Measurements from ENCODE around the gene CR1L. TPM values are rescaled to one million over a fixed set of nuclear protein-coding genes. Genes with fewer than 3 reads are reported as not detected.
A peak's percentile ranks its signal among the peaks of the same experiment; 100 is the strongest.

The CR1L gene
- total and polyA plus RNA-seq, 4 donors = 0.50 to 2.0 (median 1.3) TPM

GRCh38 chr1:207644166-207644851 lies 624 bp upstream of the CR1L start:
- 7% methylated on average over 6 of the region's 9 CpGs for WGBS (ENCODE audit: insufficient coverage)
- H3K4me3 ChIP-seq (ENCODE audit: low read depth, low read length) = no peak overlapping the region
- DNase-seq (ENCODE audit: low read depth in 4 of 6, low spot score in 6 of 6) = no peak
- H3K4me1 ChIP-seq (ENCODE audit: control insufficient read depth, insufficient read depth, low read length) = peaks cover 10% of the 10 kb centered on the region
- peaks cover 14% of the 10 kb centered on the region for H3K27me3 ChIP-seq (ENCODE audit: control insufficient read depth, insufficient read depth, low read length)
- H3K9me3 ChIP-seq (ENCODE audit: control insufficient read depth, insufficient read depth, low read length) = no peaks in the 10 kb centered on the region
- H3K27ac ChIP-seq (ENCODE audit: low read depth, low read length) = no peak overlapping the region
- no peaks in the 10 kb centered on the region for H3K36me3 ChIP-seq (ENCODE audit: control insufficient read depth, insufficient read depth, low read length)

- peaks cover 14% of the 10 kb centered on the region for H3K27me3 ChIP-seq (ENCODE audit: control insufficient read depth, insufficient read depth, low read length)
- no peak overlapping the region for H3K27ac ChIP-seq (ENCODE audit: low read depth, low read length)
- peaks cover 10% of the 10 kb centered on the region for H3K4me1 ChIP-seq (ENCODE audit: control insufficient read depth, insufficient read depth, low read length)
- no peaks in the 10 kb centered on the region for H3K36me3 ChIP-seq (ENCODE audit: control insufficient read depth, insufficient read depth, low read length)
- H3K4me3 ChIP-seq (ENCODE audit: low read depth, low read length) = peak overlapping the region; percentile 55
- WGBS (ENCODE audit: insufficient coverage) = 49% methylated on average over 13 of the region's 17 CpGs
- H3K9me3 ChIP-seq (ENCODE audit: control insufficient read depth, insufficient read depth, low read length) = no peaks in the 10 kb centered on the region
- no peak for DNase-seq (ENCODE audit: low read depth in 4 of 6, low spot score in 6 of 6)
These were observed 725 bp downstream of the CR1L start for GRCh38 chr1:207645635-207646081.

DNA sequence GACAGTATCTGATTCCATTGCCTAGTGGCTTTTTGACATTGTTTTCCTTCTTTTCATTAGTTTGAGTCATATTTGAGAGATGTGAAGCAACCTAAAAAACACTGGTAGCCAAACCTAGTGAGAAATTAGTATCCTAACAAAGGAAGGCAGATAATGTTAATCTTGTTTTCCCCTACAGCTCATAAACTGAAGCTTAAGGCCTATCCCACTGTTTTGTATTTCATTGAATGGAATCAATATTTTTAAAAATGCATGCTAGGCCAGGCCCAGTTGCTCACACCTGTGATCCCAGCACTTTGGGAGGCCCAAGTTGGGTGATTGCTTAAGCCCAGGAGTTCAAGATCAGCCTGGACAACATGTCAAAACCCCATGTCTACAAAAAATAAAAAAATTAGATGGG lies 1.2 kb downstream of the CR1L start:
- H3K9me3 ChIP-seq (ENCODE audit: control insufficient read depth, insufficient read depth, low read length) = no peaks in the 10 kb centered on the region
- peaks cover 14% of the 10 kb centered on the region for H3K27me3 ChIP-seq (ENCODE audit: control insufficient read depth, insufficient read depth, low read length)
- peaks cover 10% of the 10 kb centered on the region for H3K4me1 ChIP-seq (ENCODE audit: control insufficient read depth, insufficient read depth, low read length)
- H3K27ac ChIP-seq (ENCODE audit: low read depth, low read length) = no peak overlapping the region
- H3K4me3 ChIP-seq (ENCODE audit: low read depth, low read length) = no peak overlapping the region
- DNase-seq (ENCODE audit: low read depth in 4 of 6, low spot score in 6 of 6) = no peak
- H3K36me3 ChIP-seq (ENCODE audit: control insufficient read depth, insufficient read depth, low read length) = no peaks in the 10 kb centered on the region

DNA sequence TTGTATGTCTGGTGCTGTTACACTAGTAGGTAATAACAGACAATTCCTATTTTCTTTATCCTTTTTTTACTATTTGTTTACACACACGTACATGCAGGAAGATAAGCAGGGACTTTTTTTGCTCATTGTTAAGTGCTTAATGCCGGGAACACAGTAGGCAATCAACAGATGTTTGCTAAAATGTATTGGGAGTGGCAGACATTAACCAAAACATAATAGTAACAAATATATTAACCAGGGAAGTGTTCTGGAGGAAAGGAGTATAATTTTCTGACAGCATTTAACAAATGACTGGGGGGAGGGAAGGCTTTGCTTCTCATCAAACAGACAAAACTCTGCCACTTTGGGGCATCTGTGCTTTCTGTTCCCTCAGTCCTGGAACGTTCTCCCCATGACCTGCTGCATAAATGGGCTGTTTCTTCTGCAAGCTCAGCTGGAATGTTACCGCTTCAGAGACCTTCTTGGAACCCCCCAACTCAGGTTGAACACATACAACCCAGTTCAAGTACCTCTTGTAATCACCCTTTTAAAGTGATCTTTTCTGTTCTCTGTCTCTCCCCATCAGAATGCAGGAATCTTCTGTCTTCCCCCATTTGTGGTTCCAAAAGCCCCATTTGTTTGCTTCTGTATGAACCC lies 2.1 kb downstream of the CR1L start:
- Histone ChIP-seq H3K9me3 (ENCODE audit: control insufficient read depth, insufficient read depth, low read length) (no peaks in the 10 kb centered on the region), H3K4me1 (ENCODE audit: control insufficient read depth, insufficient read depth, low read length) (peaks cover 10% of the 10 kb centered on the region), H3K27me3 (ENCODE audit: control insufficient read depth, insufficient read depth, low read length) (peaks cover 14% of the 10 kb centered on the region), H3K36me3 (ENCODE audit: control insufficient read depth, insufficient read depth, low read length) (no peaks in the 10 kb centered on the region), H3K4me3 (ENCODE audit: low read depth, low read length) (no peak overlapping the region), H3K27ac (ENCODE audit: low read depth, low read length) (no peak overlapping the region)
- DNase-seq (ENCODE audit: low read depth in 4 of 6, low spot score in 6 of 6) = no peak
- 43% methylated on average over 2 of the region's 4 CpGs for WGBS (ENCODE audit: insufficient coverage)

GRCh38 chr1:207647671-207648333 lies 2.9 kb downstream of the CR1L start:
- H3K36me3 ChIP-seq (ENCODE audit: control insufficient read depth, insufficient read depth, low read length) = no peaks in the 10 kb centered on the region
- WGBS (ENCODE audit: insufficient coverage) = no CpG with 5 or more reads among the region's 4 CpGs
- H3K9me3 ChIP-seq (ENCODE audit: control insufficient read depth, insufficient read depth, low read length) = no peaks in the 10 kb centered on the region
- no peak for DNase-seq (ENCODE audit: low read depth in 4 of 6, low spot score in 6 of 6)
- H3K27ac ChIP-seq (ENCODE audit: low read depth, low read length) = no peak overlapping the region
- H3K27me3 ChIP-seq (ENCODE audit: control insufficient read depth, insufficient read depth, low read length) = peaks cover 14% of the 10 kb centered on the region
- H3K4me1 ChIP-seq (ENCODE audit: control insufficient read depth, insufficient read depth, low read length) = peaks cover 10% of the 10 kb centered on the region
- no peak overlapping the region for H3K4me3 ChIP-seq (ENCODE audit: low read depth, low read length)

- no peaks in the 10 kb centered on the region for H3K36me3 ChIP-seq (ENCODE audit: control insufficient read depth, insufficient read depth, low read length)
- H3K27ac ChIP-seq (ENCODE audit: low read depth, low read length) = no peak overlapping the region
- no peaks in the 10 kb centered on the region for H3K9me3 ChIP-seq (ENCODE audit: control insufficient read depth, insufficient read depth, low read length)
- DNase-seq (ENCODE audit: low read depth in 4 of 6, low spot score in 6 of 6) = no peak
- 80% methylated on average over 1 of the region's 5 CpGs for WGBS (ENCODE audit: insufficient coverage)
- H3K27me3 ChIP-seq (ENCODE audit: control insufficient read depth, insufficient read depth, low read length) = peaks cover 14% of the 10 kb centered on the region
- H3K4me1 ChIP-seq (ENCODE audit: control insufficient read depth, insufficient read depth, low read length) = peaks cover 10% of the 10 kb centered on the region
- H3K4me3 ChIP-seq (ENCODE audit: low read depth, low read length) = no peak overlapping the region
These were observed 3.6 kb downstream of the CR1L start for GRCh38 chr1:207648334-207649209.

DNA sequence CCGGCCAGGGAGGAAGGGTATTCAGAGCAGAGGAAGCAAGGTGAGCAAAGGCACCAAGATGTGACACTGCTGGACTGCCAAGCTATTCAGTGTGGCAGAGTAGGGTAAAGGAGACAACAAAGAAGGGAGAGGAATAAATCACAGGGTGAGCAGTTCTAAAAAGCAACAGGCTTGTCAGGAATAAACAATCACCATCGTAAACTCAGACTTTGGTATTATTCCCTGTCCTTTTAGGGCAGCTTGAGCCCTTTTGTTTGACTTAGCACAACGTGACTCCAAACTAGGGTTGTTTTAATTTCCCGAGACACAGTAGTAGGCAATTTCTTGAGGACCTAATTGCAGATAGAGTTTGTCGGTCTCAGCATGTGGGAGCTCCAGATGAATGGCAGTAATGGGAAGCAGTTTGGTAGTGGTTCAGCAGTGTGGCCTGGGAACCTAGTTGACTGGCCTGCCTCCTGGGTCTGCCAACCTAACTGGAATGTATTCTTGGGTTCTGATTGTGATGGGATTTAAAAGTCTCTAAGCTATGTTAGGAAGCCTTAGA lies 4.3 kb downstream of the CR1L start:
- H3K27me3 ChIP-seq (ENCODE audit: control insufficient read depth, insufficient read depth, low read length) = peaks cover 12% of the 10 kb centered on the region

DNA sequence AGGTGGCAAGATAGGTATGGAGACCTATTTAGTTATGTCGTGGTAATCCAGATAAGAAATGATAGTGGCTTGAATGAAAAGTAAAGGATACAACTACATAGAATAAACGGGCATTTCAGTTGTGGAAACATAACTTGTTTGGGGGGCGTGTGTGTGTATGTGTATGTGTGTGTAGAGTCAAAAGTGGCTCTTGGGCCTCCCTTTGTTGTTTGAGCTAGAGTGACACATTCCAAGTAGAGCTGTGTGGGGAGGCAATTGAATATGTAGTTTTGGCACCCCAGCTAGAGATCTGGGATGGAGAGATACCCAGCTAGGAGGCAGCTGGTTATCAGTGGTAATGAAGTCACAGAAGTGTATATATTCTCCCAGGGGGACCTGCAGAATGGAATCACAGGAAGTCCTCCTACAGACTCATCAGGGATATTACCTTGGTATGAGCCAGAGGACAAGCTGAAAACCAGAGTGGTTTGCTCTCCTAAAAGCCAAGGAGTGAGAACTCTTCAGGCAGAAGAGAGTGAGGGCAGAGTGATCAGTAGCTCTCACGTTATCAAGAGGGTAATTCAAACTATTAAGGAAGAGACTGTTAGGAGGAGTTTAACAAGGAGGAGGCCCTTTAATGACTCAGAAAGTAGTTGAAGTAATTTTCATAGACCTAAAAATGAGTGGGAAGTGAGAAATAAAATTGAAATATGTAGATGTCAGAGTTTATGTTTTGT lies 5.1 kb downstream of the CR1L start:
- no peak overlapping the region for H3K4me3 ChIP-seq (ENCODE audit: low read depth, low read length)
- H3K36me3 ChIP-seq (ENCODE audit: control insufficient read depth, insufficient read depth, low read length) = no peaks in the 10 kb centered on the region
- H3K27me3 ChIP-seq (ENCODE audit: control insufficient read depth, insufficient read depth, low read length) = peaks cover 11% of the 10 kb centered on the region
- H3K4me1 ChIP-seq (ENCODE audit: control insufficient read depth, insufficient read depth, low read length) = peaks cover 8% of the 10 kb centered on the region
- H3K27ac ChIP-seq (ENCODE audit: low read depth, low read length) = no peak overlapping the region
- WGBS (ENCODE audit: insufficient coverage) = 75% methylated on average over 4 of the region's 4 CpGs
- H3K9me3 ChIP-seq (ENCODE audit: control insufficient read depth, insufficient read depth, low read length) = no peaks in the 10 kb centered on the region
- DNase-seq (ENCODE audit: low read depth in 4 of 6, low spot score in 6 of 6) = no peak

More for the DNA sequence above, 4.3 kb downstream of the CR1L start:
- H3K27ac ChIP-seq (ENCODE audit: low read depth, low read length) = no peak overlapping the region
- no peak overlapping the region for H3K4me3 ChIP-seq (ENCODE audit: low read depth, low read length)
- H3K36me3 ChIP-seq (ENCODE audit: control insufficient read depth, insufficient read depth, low read length) = no peaks in the 10 kb centered on the region
- no peaks in the 10 kb centered on the region for H3K9me3 ChIP-seq (ENCODE audit: control insufficient read depth, insufficient read depth, low read length)
- WGBS (ENCODE audit: insufficient coverage) = 13% methylated on average over 5 of the region's 5 CpGs
- H3K4me1 ChIP-seq (ENCODE audit: control insufficient read depth, insufficient read depth, low read length) = peaks cover 10% of the 10 kb centered on the region
- DNase-seq (ENCODE audit: low read depth in 4 of 6, low spot score in 6 of 6) = peak in 1 of 6 donors; percentile 50

DNA sequence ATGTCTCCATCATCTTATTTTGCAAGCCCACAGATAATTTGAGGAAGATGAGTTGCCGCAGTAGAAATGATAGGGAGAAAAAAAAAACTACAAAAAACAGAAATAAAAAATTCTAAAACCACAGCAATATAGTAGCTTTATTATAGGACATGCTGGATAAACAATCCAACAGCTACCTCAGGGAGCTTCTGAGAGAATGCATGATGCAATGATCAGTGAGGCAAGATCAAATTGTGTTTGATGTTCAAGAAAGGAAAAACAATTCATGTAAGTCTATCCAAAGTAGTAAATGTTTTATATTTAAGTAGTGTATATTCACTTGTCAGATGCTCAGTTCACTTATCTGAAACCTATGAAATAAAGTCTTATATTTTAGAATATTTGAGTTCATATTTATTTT lies 6.7 kb downstream of the CR1L start:
- Histone ChIP-seq H3K27me3 (ENCODE audit: control insufficient read depth, insufficient read depth, low read length) (no peaks in the 10 kb centered on the region), H3K4me1 (ENCODE audit: control insufficient read depth, insufficient read depth, low read length) (no peaks in the 10 kb centered on the region), H3K36me3 (ENCODE audit: control insufficient read depth, insufficient read depth, low read length) (no peaks in the 10 kb centered on the region), H3K27ac (ENCODE audit: low read depth, low read length) (no peak overlapping the region), H3K4me3 (ENCODE audit: low read depth, low read length) (no peak overlapping the region), H3K9me3 (ENCODE audit: control insufficient read depth, insufficient read depth, low read length) (no peaks in the 10 kb centered on the region)
- DNase-seq (ENCODE audit: low read depth in 4 of 6, low spot score in 6 of 6) = no peak
- no CpG with 5 or more reads among the region's 1 CpG for WGBS (ENCODE audit: insufficient coverage)

All from spinal cord (tissue), 10 donors.